HG02970 (cell line): ENCODE results near the gene AP3S2.
"Not testable (repeated sequence)": the region's sequence is repeated elsewhere in the genome, so short reads cannot be mapped to it uniquely, and the experiment has no call there.

Experiments
- ATAC-seq: cut with Tn5 transposase; IDR thresholded peaks from one replicate; pipeline ENCODE4 v1.9.1; 2021; ENCODE audit warnings: mild to moderate bottlenecking, moderate library complexity, moderate number of reproducible peaks; ENCODE audit not compliant: unreplicated experiment, low FRiP score

AP3S2 gene

GRCh38 chr15:89803941-89804800 is 89.6 kb downstream of the AP3S2 start:
- no peak for ATAC-seq

- ATAC-seq: no peak
Measured at GRCh38 chr15:89802986-89803824, 90.6 kb downstream of the AP3S2 start.

- no peak for ATAC-seq
Measured at GRCh38 chr15:89802231-89802928, 91.4 kb downstream of the AP3S2 start.

- ATAC-seq: no peak
Measured at GRCh38 chr15:89801471-89802195, 92.2 kb downstream of the AP3S2 start.

GRCh38 chr15:89799918-89800498 is 93.8 kb downstream of the AP3S2 start:
- ATAC-seq: no peak

GRCh38 chr15:89799011-89799911 is 94.5 kb downstream of the AP3S2 start:
- ATAC-seq: no peak

- ATAC-seq: no peak
Measured at GRCh38 chr15:89797678-89798201, 96.1 kb downstream of the AP3S2 start.

- no peak for ATAC-seq
Measured at GRCh38 chr15:89795996-89796395, 97.8 kb downstream of the AP3S2 start.

GRCh38 chr15:89794627-89795241 is 99.1 kb downstream of the AP3S2 start:
- no peak for ATAC-seq

GRCh38 chr15:89792106-89792805 is 101.5 kb downstream of the AP3S2 start:
- no peak for ATAC-seq

- no peak for ATAC-seq
Measured at GRCh38 chr15:89790661-89791060, 103.1 kb downstream of the AP3S2 start.

- no peak for ATAC-seq
Measured at GRCh38 chr15:89790206-89790605, 103.6 kb downstream of the AP3S2 start.

- ATAC-seq: not testable (repeated sequence)
Measured at GRCh38 chr15:89788585-89788984, 105.2 kb downstream of the AP3S2 start.

- ATAC-seq: no peak
Measured at GRCh38 chr15:89787944-89788343, 105.8 kb downstream of the AP3S2 start.

- ATAC-seq: no peak
Measured at GRCh38 chr15:89785774-89786140, 108.0 kb downstream of the AP3S2 start.

- ATAC-seq: no peak
Measured at GRCh38 chr15:89785064-89785773, 108.6 kb downstream of the AP3S2 start.

- no peak for ATAC-seq
Measured at GRCh38 chr15:89784686-89784960, 109.2 kb downstream of the AP3S2 start.
